Ovary (tissue), 9 donors: ENCODE results near the gene AGPAT2. TPM values are rescaled to one million over a fixed set of nuclear protein-coding genes. Genes with fewer than 3 reads are reported as not detected.

Experiments used
- DNase-seq, 5 donors: peaks; one replicate each; pipeline ENCODE4 v3.0.0-alpha.2; 2019 to 2020
- H3K27ac ChIP-seq, 2 donors: fragments of 200-600 bp; one replicate each; pipeline versions ENCODE4 v1.5.1 to v1.8.0; 2019 to 2022
- H3K27me3 ChIP-seq: fragments of 200-600 bp; one replicate; pipeline ENCODE4 v1.8.0; 2022
- H3K36me3 ChIP-seq: fragments of 200-600 bp; sonication (generic); one replicate; pipeline ENCODE4 v1.5.1; 2019
- H3K4me1 ChIP-seq: one replicate; pipeline ENCODE4 v1.8.1; 2013; ENCODE audit warnings: mild to moderate bottlenecking, moderate library complexity; ENCODE audit not compliant: insufficient read depth
- H3K4me3 ChIP-seq: fragments of 200-600 bp; sonication (generic); one replicate; pipeline ENCODE4 v1.5.1; 2017
- H3K9me3 ChIP-seq, 2 donors: fragments of 200-600 bp in 1 of 2; sonication (generic) in 1 of 2; one replicate each; pipeline versions ENCODE4 v1.5.1 to v1.8.1; 2013 to 2019; ENCODE audit warnings: mild to moderate bottlenecking in 1 of 2, moderate library complexity in 1 of 2
- EP300 ChIP-seq: sonication (generic); formaldehyde crosslinking; IDR thresholded peaks from one replicate; pipeline ENCODE4 v1.6.1; 2017; ENCODE audit warnings: antibody characterized with exemption
- POLR2A ChIP-seq: fragments of 450-650 bp; IDR thresholded peaks from one replicate; pipeline ENCODE4 v1.6.1; 2017; ENCODE audit warnings: antibody characterized with exemption, mild to moderate bottlenecking, moderate library complexity
- WGBS, 3 donors: extraction: QIAGEN DNeasy Blood & Tissue Kit in 1 of 3; methylation state at CpG; one replicate each; pipeline versions ENCODE4 v1.1.5 to v1.1.7; 2013 to 2017; 5-methylcytosine and 5-hydroxymethylcytosine counted together
- intact Hi-C, 4 donors: fragments of 100-400 bp; cut with DNase I; formaldehyde crosslinking; loops; one replicate each; pipeline versions ENCODE4 v1.11.0 to v1.15.1; 2022 to 2023
- polyA plus RNA-seq, 2 donors: library from polyadenylated mRNA; stranded (reverse); fragments of 200-250 nt in 1 of 2; fragments of 350-450 nt in 1 of 2; fragmentation: Illumina TruSeq in 1 of 2; extraction: RNeasy Lipid Tissue Mini Kit (QIAGEN cat#74804) in 1 of 2; gene quantifications; one replicate each; pipeline ENCODE4 v1.2.3, GENCODE V29; 2013 to 2014
- total RNA-seq, 7 donors: library from RNA; depleted of rRNA in 2 of 7; stranded (reverse); fragments of >200 nt in 2 of 7; fragmentation: NEBNext Ultra II Directional in 3 of 7; extraction: Animal tissue kit (Norgen Biotek cat#: 25700) in 3 of 7; gene quantifications; one replicate each; pipeline versions ENCODE4 v1.1.0 to v1.2.4, GENCODE V29; 2016 to 2023
- TF ChIP-seq, protein P1 (sequence below), 3 donors: fragments of 450-650 bp in 2 of 3; fragments of 200-600 bp in 1 of 3; IDR thresholded peaks; one replicate each; pipeline versions ENCODE4 v1.5.1 to v1.8.0; 2016 to 2022; ENCODE audit warnings: antibody characterized with exemption in 3 of 3, mild to moderate bottlenecking in 1 of 3
- donor health status: DM: no; HTN: no; CAD: no; lungs with moderate emphysema.
- donor health status: DM: no; HTN: no; CAD: no.
- donor health status: Bipolar disorder and iron deficiency.
- donor health status: DM: yes; HTN: yes; CAD: no.
- donor health status: DM: no; HTN: no; CAD: no.
- donor health status: DM: yes; HTN: yes; CAD: no.

AGPAT2 gene
- total and polyA plus RNA-seq, 9 donors, result 6.1 to 40.9 (median 23.9) TPM

DNA sequence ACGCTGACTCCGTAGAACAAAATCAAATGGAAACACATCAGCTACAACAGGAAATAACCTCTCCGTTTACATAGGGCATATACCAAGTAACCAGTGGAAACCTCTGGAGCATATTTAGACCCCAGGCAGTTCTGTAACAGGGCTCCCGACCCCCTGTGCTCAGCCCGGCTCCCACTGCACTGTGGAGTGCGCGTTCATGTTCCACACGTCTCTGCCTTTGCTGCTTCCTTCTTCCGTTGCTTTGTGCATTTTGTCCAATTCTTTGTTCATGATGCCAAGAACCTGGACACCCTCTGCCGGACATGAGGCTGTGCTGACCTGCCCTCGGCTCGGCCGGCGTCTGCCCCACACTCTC is 5.9 kb upstream of the AGPAT2 start:
- H3K9me3 ChIP-seq, result no peaks in the 10 kb centered on the region
- H3K27ac ChIP-seq, result no peak overlapping the region
- 65 to 74% (median 71%) methylated on average over 14 of the region's 14 CpGs for WGBS, 3 donors
- no peak for DNase-seq
- intact Hi-C loops, result no loop called here
- TF ChIP-seq EP300 (no peak), POLR2A (no peak)
- TF ChIP-seq, protein P1, sequence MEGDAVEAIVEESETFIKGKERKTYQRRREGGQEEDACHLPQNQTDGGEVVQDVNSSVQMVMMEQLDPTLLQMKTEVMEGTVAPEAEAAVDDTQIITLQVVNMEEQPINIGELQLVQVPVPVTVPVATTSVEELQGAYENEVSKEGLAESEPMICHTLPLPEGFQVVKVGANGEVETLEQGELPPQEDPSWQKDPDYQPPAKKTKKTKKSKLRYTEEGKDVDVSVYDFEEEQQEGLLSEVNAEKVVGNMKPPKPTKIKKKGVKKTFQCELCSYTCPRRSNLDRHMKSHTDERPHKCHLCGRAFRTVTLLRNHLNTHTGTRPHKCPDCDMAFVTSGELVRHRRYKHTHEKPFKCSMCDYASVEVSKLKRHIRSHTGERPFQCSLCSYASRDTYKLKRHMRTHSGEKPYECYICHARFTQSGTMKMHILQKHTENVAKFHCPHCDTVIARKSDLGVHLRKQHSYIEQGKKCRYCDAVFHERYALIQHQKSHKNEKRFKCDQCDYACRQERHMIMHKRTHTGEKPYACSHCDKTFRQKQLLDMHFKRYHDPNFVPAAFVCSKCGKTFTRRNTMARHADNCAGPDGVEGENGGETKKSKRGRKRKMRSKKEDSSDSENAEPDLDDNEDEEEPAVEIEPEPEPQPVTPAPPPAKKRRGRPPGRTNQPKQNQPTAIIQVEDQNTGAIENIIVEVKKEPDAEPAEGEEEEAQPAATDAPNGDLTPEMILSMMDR (IDR thresholded peaks at IDR 0.05), result no peak
- H3K36me3 ChIP-seq, result no peaks in the 10 kb centered on the region
- H3K27me3 ChIP-seq, result no peaks in the 10 kb centered on the region
- H3K4me3 ChIP-seq, result no peak overlapping the region
- H3K4me1 ChIP-seq, result peaks cover 3% of the 10 kb centered on the region

DNA sequence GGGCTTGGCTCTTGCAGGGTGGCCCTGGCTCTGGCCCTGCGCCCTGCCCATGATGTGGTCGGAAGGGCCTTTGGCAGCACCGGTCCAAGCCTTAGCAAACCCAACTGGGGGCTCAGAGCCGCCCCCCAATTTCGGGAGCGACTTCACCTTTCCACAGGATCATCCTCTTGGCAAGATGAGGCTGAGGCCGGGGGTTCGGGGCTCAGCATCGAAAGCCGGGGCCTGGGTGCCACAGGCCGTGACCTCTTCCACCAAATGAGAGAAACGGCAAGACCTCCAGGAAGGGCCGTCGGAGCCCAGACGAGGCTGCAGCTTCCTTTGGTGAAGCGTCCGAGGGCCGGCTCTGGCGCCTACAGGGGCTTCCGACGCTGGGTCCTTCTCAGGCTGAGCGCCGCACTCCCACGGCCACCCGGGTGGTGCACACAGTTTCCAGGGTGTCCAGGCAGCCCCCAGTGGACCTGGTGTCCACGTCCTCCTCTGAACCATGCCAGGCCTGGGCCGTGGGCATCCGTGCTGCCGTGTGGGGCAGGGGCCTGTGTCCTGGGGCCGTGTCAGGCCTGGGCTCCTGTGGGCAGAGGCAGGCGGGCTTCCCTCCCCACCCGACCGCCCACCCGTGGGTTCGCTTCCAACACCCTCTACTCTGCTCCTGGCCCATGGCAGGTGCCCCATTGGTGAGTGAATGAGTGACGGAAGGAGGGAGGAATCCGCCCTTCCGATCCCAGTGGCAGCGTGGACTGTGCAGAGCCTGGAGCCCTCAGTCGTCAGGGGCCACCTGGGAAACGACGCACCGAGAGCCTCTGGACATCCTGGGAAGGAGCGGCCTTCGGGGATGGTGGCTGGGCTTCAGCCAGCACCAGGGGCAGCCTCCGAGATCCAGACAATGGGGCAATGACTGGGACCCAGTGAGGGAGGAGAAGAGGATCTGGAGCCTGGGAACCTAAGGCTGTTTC is 5.2 kb upstream of the AGPAT2 start:
- H3K27ac ChIP-seq, result no peak overlapping the region
- WGBS, 3 donors, result 82 to 87% (median 85%) methylated on average over 46 of the region's 46 CpGs
- DNase-seq, result peak in 2 of 5 donors; percentile 23 to 31
- peaks cover 3% of the 10 kb centered on the region for H3K4me1 ChIP-seq
- H3K4me3 ChIP-seq, result no peak overlapping the region
- H3K9me3 ChIP-seq, result no peaks in the 10 kb centered on the region
- no peaks in the 10 kb centered on the region for H3K36me3 ChIP-seq
- intact Hi-C loops, result no loop called here
- TF ChIP-seq, protein P1 (IDR thresholded peaks at IDR 0.05), result no peak
- no peak for TF ChIP-seq EP300
- TF ChIP-seq POLR2A, result no peak
- H3K27me3 ChIP-seq, result no peaks in the 10 kb centered on the region

DNA sequence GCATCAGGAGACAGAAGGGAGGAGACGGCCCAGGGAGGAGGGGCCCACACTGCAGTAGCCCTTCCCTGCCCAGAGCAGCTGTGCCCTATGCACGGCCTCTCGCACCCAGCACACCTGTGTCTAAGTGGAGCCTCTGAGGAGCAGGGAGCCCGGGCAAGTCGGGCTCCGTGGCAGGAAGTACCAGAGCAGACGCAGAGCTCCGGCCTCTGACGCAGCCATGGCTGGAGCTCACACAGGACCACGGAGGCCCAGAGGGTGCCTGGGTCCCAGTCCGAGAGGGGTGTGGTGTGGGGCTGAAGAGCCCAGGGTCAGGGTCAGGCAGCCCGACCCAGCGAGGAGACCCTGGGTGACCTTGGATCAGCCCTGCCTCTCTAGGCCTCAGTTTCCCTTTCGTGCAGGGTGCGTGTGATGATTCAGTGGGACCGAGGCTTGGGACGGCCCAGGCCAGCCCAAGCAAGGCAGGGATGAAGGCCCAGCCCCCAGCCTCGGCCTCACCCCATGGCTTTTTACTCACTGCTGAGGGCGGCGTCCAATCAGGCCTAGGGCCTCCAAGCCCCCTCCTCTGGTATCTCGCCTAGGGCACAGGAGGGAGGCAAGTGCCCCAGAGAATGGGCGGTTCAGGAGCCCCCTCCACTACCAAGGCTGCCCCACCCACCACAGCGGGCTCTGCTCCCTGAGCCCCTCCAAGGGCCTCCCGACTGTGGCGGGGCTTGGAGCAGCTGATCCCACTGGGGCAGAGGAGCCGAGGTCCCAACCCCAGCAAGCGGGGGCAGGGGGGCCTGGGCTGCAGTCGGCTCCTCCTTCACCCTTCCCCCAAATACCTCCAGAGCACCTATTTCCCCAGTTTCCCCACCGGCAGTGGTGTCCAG is 4.3 kb upstream of the AGPAT2 start:
- WGBS, 3 donors, result 75 to 86% (median 79%) methylated on average over 29 of the region's 29 CpGs
- H3K4me3 ChIP-seq, result no peak overlapping the region
- no peaks in the 10 kb centered on the region for H3K4me1 ChIP-seq
- no peaks in the 10 kb centered on the region for H3K36me3 ChIP-seq
- intact Hi-C loops, result no loop called here
- no peak overlapping the region for H3K27ac ChIP-seq
- DNase-seq, result peak in 2 of 5 donors; percentile 15 to 31
- TF ChIP-seq, protein P1 (IDR thresholded peaks at IDR 0.05), result no peak
- TF ChIP-seq EP300, result no peak
- no peak for TF ChIP-seq POLR2A
- no peaks in the 10 kb centered on the region for H3K27me3 ChIP-seq
- no peaks in the 10 kb centered on the region for H3K9me3 ChIP-seq

DNA sequence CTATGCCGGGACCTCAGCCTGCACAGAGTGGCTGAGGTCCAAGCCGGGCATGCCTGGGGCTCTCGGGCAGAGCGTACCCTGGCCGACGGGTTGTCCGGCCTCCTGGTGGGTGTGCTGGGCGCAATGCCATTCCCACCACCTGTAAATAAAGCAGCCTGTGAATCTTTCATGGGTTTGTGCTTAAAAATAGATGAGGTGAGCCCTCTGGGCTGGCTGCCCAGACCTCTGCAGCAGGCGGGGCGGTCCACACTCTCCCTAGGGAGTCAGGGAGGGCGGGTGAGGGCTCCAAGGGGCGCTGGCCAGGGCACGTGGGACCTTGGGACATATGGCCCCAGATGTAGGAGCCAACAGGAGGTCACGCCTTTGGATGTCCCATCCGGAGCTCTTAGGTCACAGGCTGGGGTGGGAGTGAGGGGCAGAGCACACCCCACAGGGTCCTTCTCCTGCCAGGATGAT is 3.6 kb upstream of the AGPAT2 start:
- Histone ChIP-seq H3K27ac (no peak overlapping the region), H3K9me3 (no peaks in the 10 kb centered on the region), H3K36me3 (no peaks in the 10 kb centered on the region), H3K27me3 (no peaks in the 10 kb centered on the region), H3K4me1 (no peaks in the 10 kb centered on the region), H3K4me3 (no peak overlapping the region)
- TF ChIP-seq POLR2A (no peak), EP300 (no peak)
- TF ChIP-seq, protein P1 (IDR thresholded peaks at IDR 0.05), result no peak
- peak in 3 of 5 donors; percentile 26 to 57 (median 27) for DNase-seq
- WGBS, 3 donors, result 24 to 50% (median 32%) methylated on average over 15 of the region's 15 CpGs
- intact Hi-C loops, result no loop called here
